Motor neuron (in vitro differentiated cells): ENCODE measurements around the gene KLF1. TPM values are rescaled to one million over a fixed set of nuclear protein-coding genes. Genes with fewer than 3 reads are reported as not detected.
"Not testable (repeated sequence)": the region's sequence is repeated elsewhere in the genome, so short reads cannot be mapped to it uniquely, and the experiment has no call there.

ENCODE experiments used
- ATAC-seq, 8 experiments: fragments of 200-7000 bp; cut with Tn5 transposase; replicated peaks in 6 of 8; 2 replicates each; pipeline ENCODE4 v1.8.0; 2021; ENCODE audit warnings: mild to moderate bottlenecking in 8 of 8, moderate library complexity in 8 of 8
- H3K27ac ChIP-seq, 2 donors: fragments of 250-450 bp; sonication (Bioruptor Pico); 2 replicates each; pipeline ENCODE4 v1.9.0; 2021; ENCODE audit warnings: antibody characterized with exemption in 2 of 2, mild to moderate bottlenecking in 2 of 2, moderate library complexity in 1 of 2
- H3K4me1 ChIP-seq, 2 donors: fragments of 250-450 bp; sonication (Bioruptor Pico); replicated peaks in 1 of 2; 2 replicates each; pipeline ENCODE4 v1.6.1; 2021; ENCODE audit warnings: antibody characterized with exemption in 2 of 2, mild to moderate bottlenecking in 2 of 2, moderate library complexity in 1 of 2
- H3K4me3 ChIP-seq, 5 donors: fragments of 250-450 bp; sonication (Bioruptor Pico); 2 replicates each; pipeline ENCODE4 v1.9.0; 2021; ENCODE audit warnings: antibody characterized with exemption in 5 of 5, mild to moderate bottlenecking in 5 of 5, moderate library complexity in 4 of 5
- WGBS, 10 experiments: fragments of 450-650 bp; shearing (Covaris generic); methylation state at CpG; one replicate each; pipeline ENCODE4 v1.0.0; 2022; 5-methylcytosine and 5-hydroxymethylcytosine counted together
- in situ Hi-C, 9 experiments: fragments of 400-800 bp; cut with MboI; loops; one replicate each; pipeline ENCODE4 v1.15.0; 2021; ENCODE audit warnings: low sequenced_read_pairs in 9 of 9, low pct_unique_long_range_greater_than_20kb in 2 of 9; ENCODE audit not compliant: unreplicated experiment in 9 of 9
- total RNA-seq, 8 experiments: library from RNA; unstranded; fragments of 300-600 nt; gene quantifications; 2 replicates each; pipeline versions ENCODE4 v1.2.3 to v1.2.4, GENCODE V29; 2022

The KLF1 gene
- total RNA-seq, 8 experiments from 2014 or later = 0.11 to 0.33 (median 0.21) TPM; not detected in 4

GRCh38 chr19:12847159-12848139 lies 39.6 kb downstream of the KLF1 start:
- peak; percentile 93 to 99 (median 94) for ATAC-seq
- 0 to 77% (median 14%) methylated on average over 1 to 12 of the region's 69 CpGs; no CpG with 5 or more reads in 4 of the 10 experiments for WGBS, 10 experiments
- no peak overlapping the region for H3K27ac ChIP-seq
- peaks cover 3 to 10% of the 10 kb centered on the region in 2 donors for H3K4me1 ChIP-seq
- in situ Hi-C loops = loop anchor here in 1 of 9 experiments (10.0 kb wide), 1 partner anchor 83 kb away; no protein-coding TSS in a partner anchor
- peak overlapping the region in 2 of 5 donors; percentile 0 to 4 for H3K4me3 ChIP-seq

GRCh38 chr19:12846613-12847012 lies 40.4 kb downstream of the KLF1 start:
- WGBS, 10 experiments = 60 to 100% (median 88%) methylated on average over 1 to 6 of the region's 7 CpGs

GRCh38 chr19:12843999-12844732 lies 42.8 kb downstream of the KLF1 start:
- H3K4me3 ChIP-seq = no peak overlapping the region
- in situ Hi-C loops = loop anchor here in 1 of 9 experiments (10.0 kb wide), 1 partner anchor 79 kb away; no protein-coding TSS in a partner anchor
- peak in 3 of 8 experiments; percentile 2 to 21 (median 10) for ATAC-seq
- H3K27ac ChIP-seq = no peak overlapping the region
- WGBS, 10 experiments = 40 to 100% (median 87%) methylated on average over 1 to 3 of the region's 3 CpGs; no CpG with 5 or more reads in 2 of the 10 experiments
- H3K4me1 ChIP-seq = peaks cover 24 to 26% of the 10 kb centered on the region in 2 donors

More at GRCh38 chr19:12846613-12847012, 40.4 kb downstream of the KLF1 start:
- in situ Hi-C loops = loop anchor here in 1 of 9 experiments (10.0 kb wide), 1 partner anchor 82 kb away; no protein-coding TSS in a partner anchor
- H3K27ac ChIP-seq, H3K4me3 ChIP-seq: not testable (repeated sequence)
- peaks cover 9 to 15% of the 10 kb centered on the region in 2 donors for H3K4me1 ChIP-seq
- peak in 1 of 8 experiments; percentile 1 for ATAC-seq

GRCh38 chr19:12843328-12843727 lies 43.7 kb downstream of the KLF1 start:
- ATAC-seq = no peak
- no peak overlapping the region for H3K27ac ChIP-seq
- 55 to 100% (median 60%) methylated on average over 1 to 4 of the region's 11 CpGs; no CpG with 5 or more reads in 7 of the 10 experiments for WGBS, 10 experiments
- in situ Hi-C loops = loop anchor here in 1 of 9 experiments (10.0 kb wide), 1 partner anchor 79 kb away; no protein-coding TSS in a partner anchor
- H3K4me3 ChIP-seq = no peak overlapping the region
- H3K4me1 ChIP-seq = peaks cover 25 to 26% of the 10 kb centered on the region in 2 donors

GRCh38 chr19:12842511-12842910 lies 44.5 kb downstream of the KLF1 start:
- no peak overlapping the region for H3K27ac ChIP-seq
- in situ Hi-C loops = loop anchor here in 1 of 9 experiments (10.0 kb wide), 1 partner anchor 78 kb away; no protein-coding TSS in a partner anchor
- H3K4me3 ChIP-seq = no peak overlapping the region
- 84 to 92% (median 90%) methylated on average over 2 to 8 of the region's 18 CpGs; no CpG with 5 or more reads in 6 of the 10 experiments for WGBS, 10 experiments
- no peak for ATAC-seq
- peaks cover 25 to 29% of the 10 kb centered on the region in 2 donors for H3K4me1 ChIP-seq

- H3K27ac ChIP-seq = peak overlapping the region; percentile 3 to 70
Measured at GRCh38 chr19:12841094-12841493, 45.9 kb downstream of the KLF1 start.

GRCh38 chr19:12840091-12841079 lies 46.6 kb downstream of the KLF1 start:
- H3K27ac ChIP-seq = peak overlapping the region; percentile 3 to 59
- peak; percentile 12 to 72 (median 46) for ATAC-seq
- peaks cover 21 to 22% of the 10 kb centered on the region in 2 donors for H3K4me1 ChIP-seq
- in situ Hi-C loops = loop anchor here in 1 of 9 experiments (10.0 kb wide), 1 partner anchor 76 kb away; no protein-coding TSS in a partner anchor
- H3K4me3 ChIP-seq = peak overlapping the region; percentile 26 to 92 (median 55)
- WGBS, 10 experiments = 7 to 70% (median 40%) methylated on average over 2 to 16 of the region's 43 CpGs; no CpG with 5 or more reads in 3 of the 10 experiments

More at GRCh38 chr19:12841094-12841493, 45.9 kb downstream of the KLF1 start:
- WGBS, 10 experiments = 0 to 26% (median 0%) methylated on average over 1 to 7 of the region's 29 CpGs; no CpG with 5 or more reads in 4 of the 10 experiments
- in situ Hi-C loops = loop anchor here in 1 of 9 experiments (10.0 kb wide), 1 partner anchor 76 kb away; no protein-coding TSS in a partner anchor
- ATAC-seq = peak in 7 of 8 experiments; percentile 5 to 77 (median 67)
- H3K4me1 ChIP-seq = peaks cover 21 to 22% of the 10 kb centered on the region in 2 donors
- peak overlapping the region; percentile 26 to 92 (median 55) for H3K4me3 ChIP-seq

GRCh38 chr19:12838886-12839756 lies 47.9 kb downstream of the KLF1 start:
- H3K27ac ChIP-seq = peak overlapping the region; percentile 71 to 94
- in situ Hi-C loops = no loop called here

GRCh38 chr19:12838182-12838885 lies 48.7 kb downstream of the KLF1 start, which contains the start of gene MAST1:
TSS of gene MAST1 (plus strand) at chr19:12838515. CDS start at chr19:12838573, 58 bp downstream.
- Histone ChIP-seq H3K4me3 (peak within 1 kb of the TSS; percentile 44 to 92 (median 67)), H3K4me1 (peaks cover 22 to 24% of the 10 kb centered on the region in 2 donors), H3K27ac (peak within 1 kb of the TSS; percentile 71 to 94)
- peak; percentile 49 to 73 (median 58) for ATAC-seq
- in situ Hi-C loops = no loop called here
- no CpG with 5 or more reads among the region's 69 CpGs for whole genome bisulfite sequencing, 10 experiments

More at GRCh38 chr19:12838886-12839756, 47.9 kb downstream of the KLF1 start:
- Histone ChIP-seq H3K4me1 (peaks cover 21 to 22% of the 10 kb centered on the region in 2 donors), H3K4me3 (peak overlapping the region; percentile 44 to 92 (median 67))
- peak in 5 of 8 experiments; percentile 7 to 27 (median 17) for ATAC-seq
- 0 to 100% (median 45%) methylated on average over 1 to 4 of the region's 21 CpGs; no CpG with 5 or more reads in 4 of the 10 experiments for WGBS, 10 experiments

GRCh38 chr19:12837225-12837624 lies 49.8 kb downstream of the KLF1 start:
- Histone ChIP-seq H3K4me1 (peaks cover 22 to 28% of the 10 kb centered on the region in 2 donors), H3K27ac (no peak overlapping the region), H3K4me3 (no peak overlapping the region)
- in situ Hi-C loops = no loop called here
- WGBS, 10 experiments = 55 to 94% (median 77%) methylated on average over 1 to 4 of the region's 4 CpGs; no CpG with 5 or more reads in 1 of the 10 experiments
- no peak for ATAC-seq
